Lung (tissue), 12 donors: ENCODE measurements around the gene ITGA11. TPM values are rescaled to one million over a fixed set of nuclear protein-coding genes. Genes with fewer than 3 reads are reported as not detected.
A peak's percentile ranks its signal among the peaks of the same experiment; 100 is the strongest.

Experiments used
- ATAC-seq: fragments of 200-7000 bp; cut with Tn5 transposase; one replicate; pipeline ENCODE4 v1.9.1; 2020; ENCODE audit warnings: moderate number of reproducible peaks; ENCODE audit not compliant: insufficient read depth, low FRiP score
- DNase-seq, 3 donors: peaks; one replicate each; pipeline ENCODE4 v3.0.0-alpha.2; 2013 to 2017
- H3K27ac ChIP-seq, 2 donors: one replicate each; pipeline ENCODE4 v1.5.1; 2013; ENCODE audit warnings: mild to moderate bottlenecking in 2 of 2, moderate library complexity in 2 of 2, control low read depth in 1 of 2, inconsistent platforms in 1 of 2, low read depth in 1 of 2, low read length in 1 of 2
- H3K27me3 ChIP-seq, 3 donors: one replicate each; pipeline ENCODE4 v1.5.1; 2013; ENCODE audit warnings: low read length in 2 of 3; ENCODE audit not compliant: control insufficient read depth in 3 of 3, insufficient read depth in 3 of 3
- H3K36me3 ChIP-seq, 4 donors: one replicate each; pipeline ENCODE4 v1.5.1; 2013; ENCODE audit warnings: low read length in 4 of 4, mild to moderate bottlenecking in 1 of 4, moderate library complexity in 1 of 4; ENCODE audit not compliant: control insufficient read depth in 4 of 4, insufficient read depth in 4 of 4
- H3K4me1 ChIP-seq, 5 donors: one replicate each; pipeline ENCODE4 v1.5.1; 2013; ENCODE audit warnings: low read length in 5 of 5, mild to moderate bottlenecking in 2 of 5, moderate library complexity in 1 of 5; ENCODE audit not compliant: control insufficient read depth in 5 of 5, insufficient read depth in 5 of 5
- H3K4me3 ChIP-seq: one replicate; pipeline ENCODE4 v1.5.1; 2013; ENCODE audit warnings: mild to moderate bottlenecking, control low read depth, moderate library complexity
- H3K9ac ChIP-seq, 2 donors: one replicate each; pipeline ENCODE4 v1.5.1; 2013; ENCODE audit warnings: low read length in 2 of 2, control low read depth in 1 of 2; ENCODE audit not compliant: insufficient read depth in 1 of 2
- H3K9me3 ChIP-seq, 4 donors: one replicate each; pipeline ENCODE4 v1.5.1; 2013; ENCODE audit warnings: low read length in 3 of 4, mild to moderate bottlenecking in 1 of 4, moderate library complexity in 1 of 4; ENCODE audit not compliant: control insufficient read depth in 4 of 4, insufficient read depth in 3 of 4
- WGBS, 2 donors: extraction: QIAGEN DNeasy Blood & Tissue Kit; methylation state at CpG; one replicate each; pipeline ENCODE4 v1.1.7; 2013; 5-methylcytosine and 5-hydroxymethylcytosine counted together
- polyA plus RNA-seq, 2 donors: library from polyadenylated mRNA; stranded (reverse); fragments of 200-250 nt; gene quantifications; one replicate each; pipeline ENCODE4 v1.2.1, GENCODE V29; 2013
- total RNA-seq, 2 donors: library from RNA; depleted of rRNA in 1 of 2; stranded (reverse); fragments of >200 nt in 1 of 2; gene quantifications; one replicate each; pipeline ENCODE4 v1.2.1, GENCODE V29; 2014 to 2021
- TF ChIP-seq, protein P1 (sequence below): IDR thresholded peaks from 2 replicates; pipeline ENCODE4 v1.5.1; 2012; ENCODE audit warnings: mild to moderate bottlenecking; ENCODE audit errors: control extremely low read depth, extremely low read depth
- donor health status: control.
- donor health status: control.
- donor health status: Bipolar disorder and iron deficiency.
- donor health status: healthy.
- donor health status: DM: yes; HTN: yes; CAD: no.

The ITGA11 gene
- total and polyA plus RNA-seq, 4 donors, result 0.35 to 1.8 (median 1.0) TPM

- 74 to 79% methylated on average over 4 of the region's 4 CpGs for WGBS, 2 donors
- Histone ChIP-seq H3K9me3 (peaks cover 0 to 2% (median 0%) of the 10 kb centered on the region in 4 donors), H3K36me3 (no peaks in the 10 kb centered on the region), H3K27ac (no peak overlapping the region), H3K27me3 (peaks cover 0 to 11% (median 0%) of the 10 kb centered on the region in 3 donors), H3K4me3 (no peak overlapping the region), H3K4me1 (peaks cover 0 to 11% (median 0%) of the 10 kb centered on the region in 5 donors), H3K9ac (no peak overlapping the region)
- DNase-seq (peak; percentile 59 to 73 (median 62)), ATAC-seq (no peak)
- TF ChIP-seq, protein P1, sequence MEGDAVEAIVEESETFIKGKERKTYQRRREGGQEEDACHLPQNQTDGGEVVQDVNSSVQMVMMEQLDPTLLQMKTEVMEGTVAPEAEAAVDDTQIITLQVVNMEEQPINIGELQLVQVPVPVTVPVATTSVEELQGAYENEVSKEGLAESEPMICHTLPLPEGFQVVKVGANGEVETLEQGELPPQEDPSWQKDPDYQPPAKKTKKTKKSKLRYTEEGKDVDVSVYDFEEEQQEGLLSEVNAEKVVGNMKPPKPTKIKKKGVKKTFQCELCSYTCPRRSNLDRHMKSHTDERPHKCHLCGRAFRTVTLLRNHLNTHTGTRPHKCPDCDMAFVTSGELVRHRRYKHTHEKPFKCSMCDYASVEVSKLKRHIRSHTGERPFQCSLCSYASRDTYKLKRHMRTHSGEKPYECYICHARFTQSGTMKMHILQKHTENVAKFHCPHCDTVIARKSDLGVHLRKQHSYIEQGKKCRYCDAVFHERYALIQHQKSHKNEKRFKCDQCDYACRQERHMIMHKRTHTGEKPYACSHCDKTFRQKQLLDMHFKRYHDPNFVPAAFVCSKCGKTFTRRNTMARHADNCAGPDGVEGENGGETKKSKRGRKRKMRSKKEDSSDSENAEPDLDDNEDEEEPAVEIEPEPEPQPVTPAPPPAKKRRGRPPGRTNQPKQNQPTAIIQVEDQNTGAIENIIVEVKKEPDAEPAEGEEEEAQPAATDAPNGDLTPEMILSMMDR, result no peak
Observed at GRCh38 chr15:68442041-68442440, 10.1 kb upstream of the ITGA11 start.

GRCh38 chr15:68441045-68441743 lies 9.2 kb upstream of the ITGA11 start:
- Histone ChIP-seq H3K4me1 (peaks cover 0 to 11% (median 0%) of the 10 kb centered on the region in 5 donors), H3K27ac (no peak overlapping the region), H3K9ac (no peak overlapping the region), H3K27me3 (peaks cover 0 to 14% (median 3%) of the 10 kb centered on the region in 3 donors), H3K4me3 (no peak overlapping the region), H3K36me3 (no peaks in the 10 kb centered on the region), H3K9me3 (peaks cover 0 to 2% (median 0%) of the 10 kb centered on the region in 4 donors)
- no peak for DNase-seq
- WGBS, 2 donors, result 61 to 63% methylated on average over 3 of the region's 3 CpGs
- TF ChIP-seq, protein P1, result no peak
- ATAC-seq, result no peak

DNA sequence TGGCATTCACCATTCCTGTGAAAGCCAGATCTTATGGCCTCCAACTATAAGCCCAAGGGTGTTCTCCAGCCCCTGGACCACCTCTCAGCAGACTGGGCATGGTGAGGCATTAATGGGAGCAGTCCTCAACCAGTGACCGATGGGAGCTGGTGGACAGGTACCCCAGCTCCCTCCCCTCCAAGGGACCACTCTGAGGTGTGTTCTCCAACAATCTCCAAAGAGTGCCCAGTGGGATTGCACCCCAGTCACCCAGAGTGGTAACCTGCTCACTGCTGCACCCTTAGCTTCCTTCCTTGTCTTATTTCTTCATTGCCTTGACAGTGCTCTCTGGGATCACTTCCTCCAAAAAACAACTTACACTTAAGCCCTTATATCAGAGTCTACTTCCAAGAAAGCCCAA lies 8.2 kb upstream of the ITGA11 start:
- H3K9me3 ChIP-seq, result peaks cover 0 to 2% (median 0%) of the 10 kb centered on the region in 4 donors
- H3K4me1 ChIP-seq, result peaks cover 0 to 11% (median 0%) of the 10 kb centered on the region in 5 donors
- ATAC-seq (no peak), DNase-seq (no peak)
- no peaks in the 10 kb centered on the region for H3K36me3 ChIP-seq
- WGBS, 2 donors, result 94 to 95% methylated on average over 1 of the region's 1 CpG
- H3K4me3 ChIP-seq, result no peak overlapping the region
- TF ChIP-seq, protein P1, result no peak
- no peak overlapping the region for H3K27ac ChIP-seq
- H3K27me3 ChIP-seq, result peaks cover 0 to 17% (median 3%) of the 10 kb centered on the region in 3 donors
- H3K9ac ChIP-seq, result no peak overlapping the region
